H9 (cell line): ENCODE results near the gene IGSF9. TPM values are rescaled to one million over a fixed set of nuclear protein-coding genes. Genes with fewer than 3 reads are reported as not detected.

Source experiments
- DNase-seq: peaks from one replicate; pipeline ENCODE4 v3.0.0-alpha.2; 2017
- H2AFZ ChIP-seq: one replicate; pipeline ENCODE4 v1.6.1; 2013; ENCODE audit warnings: mild to moderate bottlenecking, low read length, control low read depth, moderate library complexity
- H2AK5ac ChIP-seq: 2 replicates; pipeline ENCODE4 v1.6.1; 2013; ENCODE audit warnings: low read length, control low read depth, mixed read lengths; ENCODE audit not compliant: insufficient read length
- H2BK120ac ChIP-seq: one replicate; pipeline ENCODE4 v1.6.1; 2013; ENCODE audit warnings: low read depth, mild to moderate bottlenecking, low read length, control low read depth, inconsistent platforms; ENCODE audit not compliant: poor library complexity, severe bottlenecking
- H2BK12ac ChIP-seq: 2 replicates; pipeline ENCODE4 v1.6.1; 2013; ENCODE audit warnings: low read length, control low read depth, mixed read lengths, low read depth; ENCODE audit not compliant: insufficient read length
- H2BK15ac ChIP-seq: 2 replicates; pipeline ENCODE4 v1.6.1; 2013; ENCODE audit warnings: low read depth, low read length, control low read depth
- H2BK20ac ChIP-seq: one replicate; pipeline ENCODE4 v1.6.1; 2013; ENCODE audit warnings: low read depth, mild to moderate bottlenecking, low read length, control low read depth, inconsistent platforms; ENCODE audit not compliant: poor library complexity, severe bottlenecking
- H2BK5ac ChIP-seq: 2 replicates; pipeline ENCODE4 v1.6.1; 2013; ENCODE audit warnings: low read length, control low read depth, mixed read lengths; ENCODE audit not compliant: insufficient read length
- H3K14ac ChIP-seq: 2 replicates; pipeline ENCODE4 v1.6.1; 2013; ENCODE audit warnings: low read length, control low read depth; ENCODE audit not compliant: insufficient read depth
- H3K18ac ChIP-seq: 2 replicates; pipeline ENCODE4 v1.6.1; 2013; ENCODE audit warnings: low read depth, mild to moderate bottlenecking, mixed read lengths, low read length, control low read depth; ENCODE audit not compliant: insufficient read length
- H3K23ac ChIP-seq: 2 replicates; pipeline ENCODE4 v1.6.1; 2013; ENCODE audit warnings: low read length, control low read depth, mixed read lengths, low read depth; ENCODE audit not compliant: insufficient read length
- H3K23me2 ChIP-seq: 2 replicates; pipeline ENCODE4 v1.6.1; 2013; ENCODE audit warnings: low read depth, mild to moderate bottlenecking, mixed read lengths, low read length, control low read depth; ENCODE audit not compliant: insufficient read length, poor library complexity, severe bottlenecking
- H3K27ac ChIP-seq: 2 replicates; pipeline ENCODE4 v1.5.1; 2013; ENCODE audit warnings: low read length, control low read depth, mixed read lengths, low read depth; ENCODE audit not compliant: insufficient read length
- H3K27me3 ChIP-seq: 2 replicates; pipeline ENCODE4 v1.6.1; 2013; ENCODE audit warnings: low read length, control low read depth, inconsistent platforms; ENCODE audit not compliant: insufficient read depth
- H3K4ac ChIP-seq: 2 replicates; pipeline ENCODE4 v1.6.1; 2013; ENCODE audit warnings: low read depth, mild to moderate bottlenecking, control low read depth, inconsistent platforms, low read length, moderate library complexity
- H3K4me1 ChIP-seq: 2 replicates; pipeline ENCODE4 v1.6.1; 2013; ENCODE audit warnings: low read length, control low read depth, inconsistent platforms; ENCODE audit not compliant: insufficient read depth
- H3K4me2 ChIP-seq: 2 replicates; pipeline ENCODE4 v1.6.1; 2013; ENCODE audit warnings: low read length, control low read depth, mixed read lengths; ENCODE audit not compliant: insufficient read length, insufficient read depth
- H3K56ac ChIP-seq: 2 replicates; pipeline ENCODE4 v1.6.1; 2013; ENCODE audit warnings: low read depth, mild to moderate bottlenecking, mixed read lengths, low read length, control low read depth; ENCODE audit not compliant: insufficient read length
- H3K79me1 ChIP-seq: 2 replicates; pipeline ENCODE4 v1.6.1; 2013; ENCODE audit warnings: low read depth, mild to moderate bottlenecking, moderate library complexity, low read length, control low read depth, inconsistent platforms; ENCODE audit not compliant: insufficient read depth, poor library complexity, severe bottlenecking
- H3K79me2 ChIP-seq: 2 replicates; pipeline ENCODE4 v1.6.1; 2013; ENCODE audit warnings: low read length, control low read depth, inconsistent platforms; ENCODE audit not compliant: insufficient read depth
- H3K9ac ChIP-seq: 2 replicates; pipeline ENCODE4 v1.6.1; 2013; ENCODE audit warnings: low read length, control low read depth, mixed read lengths; ENCODE audit not compliant: insufficient read length; ENCODE audit errors: extremely low read depth
- H3K9me3 ChIP-seq: one replicate; pipeline ENCODE4 v1.6.1; 2013; ENCODE audit warnings: low read depth, low read length, inconsistent platforms; ENCODE audit not compliant: control insufficient read depth
- H3T11ph ChIP-seq: one replicate; pipeline ENCODE4 v1.6.1; 2013; ENCODE audit warnings: mild to moderate bottlenecking, low read length, control low read depth, inconsistent platforms
- H4K20me1 ChIP-seq: one replicate; pipeline ENCODE4 v1.6.1; 2013; ENCODE audit not compliant: control insufficient read depth, insufficient read length, insufficient read depth
- H4K5ac ChIP-seq: 2 replicates; pipeline ENCODE4 v1.6.1; 2013; ENCODE audit warnings: low read depth, mild to moderate bottlenecking, mixed read lengths, low read length, control low read depth; ENCODE audit not compliant: insufficient read length
- H4K8ac ChIP-seq: replicated peaks from 2 replicates; pipeline ENCODE4 v1.6.1; 2013; ENCODE audit warnings: low read length, control low read depth, mixed read lengths, low read depth; ENCODE audit not compliant: insufficient read length
- H4K91ac ChIP-seq: 2 replicates; pipeline ENCODE4 v1.6.1; 2013; ENCODE audit warnings: low read depth, mild to moderate bottlenecking, moderate library complexity, mixed read lengths, low read length, control low read depth; ENCODE audit not compliant: insufficient read length
- H3K27ac Mint-ChIP-seq, 3 experiments: 2 replicates in 2 of 3; 3 replicates in 1 of 3; pipeline ENCODE4 v1.8.0; 2020 to 2021; ENCODE audit warnings: mixed read lengths in 3 of 3, mild to moderate bottlenecking in 1 of 3, moderate library complexity in 1 of 3
- H3K27me3 Mint-ChIP-seq: 2 replicates; pipeline ENCODE4 v1.8.0; 2021; ENCODE audit warnings: low read depth, mild to moderate bottlenecking, moderate library complexity, mixed read lengths
- H3K36me3 Mint-ChIP-seq, 3 experiments: 2 replicates in 2 of 3; 3 replicates in 1 of 3; pipeline ENCODE4 v1.8.0; 2020 to 2021; ENCODE audit warnings: low read depth in 3 of 3, mixed read lengths in 3 of 3; ENCODE audit not compliant: insufficient read depth in 1 of 3
- H3K4me1 Mint-ChIP-seq, 2 experiments: 2 replicates each; pipeline ENCODE4 v1.8.0; 2020; ENCODE audit warnings: mixed read lengths in 2 of 2
- H3K4me3 Mint-ChIP-seq, 2 experiments: 2 replicates in 1 of 2; 3 replicates in 1 of 2; pipeline ENCODE4 v1.8.0; 2020 to 2021; ENCODE audit warnings: mild to moderate bottlenecking in 2 of 2, mixed read lengths in 2 of 2, moderate library complexity in 1 of 2
- H3K9me3 Mint-ChIP-seq, 2 experiments: 2 replicates in 1 of 2; 3 replicates in 1 of 2; pipeline ENCODE4 v1.8.0; 2020; ENCODE audit warnings: mild to moderate bottlenecking in 2 of 2, mixed read lengths in 2 of 2, moderate library complexity in 1 of 2
- WGBS: extraction: QIAGEN DNeasy Blood & Tissue Kit; methylation state at CpG from one replicate; pipeline ENCODE4 v1.1.7; 2013; ENCODE audit warnings: missing lambda C conversion rate, low lambda C conversion rate, mixed read lengths; ENCODE audit not compliant: insufficient read length; ENCODE audit errors: extremely low coverage; 5-methylcytosine and 5-hydroxymethylcytosine counted together
- total RNA-seq: library from RNA; stranded (reverse); gene quantifications from 2 replicates; pipeline ENCODE4 v1.2.1, GENCODE V29; 2021
- TF ChIP-seq, protein P1 (sequence below): fragments of 200-600 bp; sonication (generic); conservative IDR thresholded peaks from 3 replicates; pipeline ENCODE4 v1.8.0; 2021; ENCODE audit warnings: antibody characterized with exemption, mild to moderate bottlenecking

Gene IGSF9
- total RNA-seq, 1 experiment from 2014 or later = 11.3 TPM

DNA sequence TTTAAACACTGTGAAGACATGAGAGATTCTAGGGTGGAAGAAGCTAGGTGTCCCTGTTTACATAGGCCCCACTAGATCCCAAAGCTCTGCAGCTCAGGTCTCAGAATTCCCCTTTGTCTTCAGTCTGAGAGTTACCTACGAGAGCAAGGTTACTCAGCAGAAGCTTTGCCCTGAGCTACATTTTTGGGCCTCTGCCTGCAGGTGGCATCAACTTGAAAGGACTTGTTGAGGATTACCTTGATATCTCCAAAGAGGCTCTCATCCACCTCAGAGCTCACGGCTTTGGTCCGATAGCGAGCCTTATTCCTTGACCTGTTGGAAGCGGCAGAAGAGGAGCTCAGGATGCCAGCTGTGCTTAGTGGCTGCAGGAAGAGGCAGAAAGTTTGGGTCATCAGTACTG, 52.5 kb downstream of the IGSF9 start:
- no peak overlapping the region for H3K4me2 ChIP-seq
- no peak overlapping the region for H3K9ac ChIP-seq
- no peaks in the 10 kb centered on the region for H3K4me1 ChIP-seq
- H3K4me3 Mint-ChIP-seq = no peak overlapping the region
- H2BK12ac ChIP-seq = no peak overlapping the region
- H2BK5ac ChIP-seq = no peak overlapping the region
- no peaks in the 10 kb centered on the region for H3K36me3 Mint-ChIP-seq
- H3K23ac ChIP-seq = no peak overlapping the region
- H3K9me3 Mint-ChIP-seq = no peaks in the 10 kb centered on the region
- H3K14ac ChIP-seq = no peak overlapping the region
- no peak overlapping the region for H4K8ac ChIP-seq
- H3K4me1 Mint-ChIP-seq = peaks cover 11% of the 10 kb centered on the region in 2 experiments
- no peak overlapping the region for H2AFZ ChIP-seq
- H3K27me3 ChIP-seq = no peaks in the 10 kb centered on the region
- no peak overlapping the region for H4K5ac ChIP-seq
- H3K79me2 ChIP-seq = no peaks in the 10 kb centered on the region
- H3K27ac ChIP-seq = no peak overlapping the region
- H2BK20ac ChIP-seq = no peak overlapping the region
- no peak overlapping the region for H4K91ac ChIP-seq
- no peak overlapping the region for H3K4ac ChIP-seq
- H4K20me1 ChIP-seq = no peaks in the 10 kb centered on the region
- no peak overlapping the region for H3K18ac ChIP-seq
- WGBS = no CpG with 5 or more reads among the region's 5 CpGs
- no peak overlapping the region for H2AK5ac ChIP-seq
- DNase-seq = peak; percentile 61
- no peak overlapping the region for H3K56ac ChIP-seq
- no peak overlapping the region for H3T11ph ChIP-seq
- H2BK15ac ChIP-seq = no peak overlapping the region
- H3K79me1 ChIP-seq = no peaks in the 10 kb centered on the region
- no peaks in the 10 kb centered on the region for H3K23me2 ChIP-seq
- TF ChIP-seq, protein P1, sequence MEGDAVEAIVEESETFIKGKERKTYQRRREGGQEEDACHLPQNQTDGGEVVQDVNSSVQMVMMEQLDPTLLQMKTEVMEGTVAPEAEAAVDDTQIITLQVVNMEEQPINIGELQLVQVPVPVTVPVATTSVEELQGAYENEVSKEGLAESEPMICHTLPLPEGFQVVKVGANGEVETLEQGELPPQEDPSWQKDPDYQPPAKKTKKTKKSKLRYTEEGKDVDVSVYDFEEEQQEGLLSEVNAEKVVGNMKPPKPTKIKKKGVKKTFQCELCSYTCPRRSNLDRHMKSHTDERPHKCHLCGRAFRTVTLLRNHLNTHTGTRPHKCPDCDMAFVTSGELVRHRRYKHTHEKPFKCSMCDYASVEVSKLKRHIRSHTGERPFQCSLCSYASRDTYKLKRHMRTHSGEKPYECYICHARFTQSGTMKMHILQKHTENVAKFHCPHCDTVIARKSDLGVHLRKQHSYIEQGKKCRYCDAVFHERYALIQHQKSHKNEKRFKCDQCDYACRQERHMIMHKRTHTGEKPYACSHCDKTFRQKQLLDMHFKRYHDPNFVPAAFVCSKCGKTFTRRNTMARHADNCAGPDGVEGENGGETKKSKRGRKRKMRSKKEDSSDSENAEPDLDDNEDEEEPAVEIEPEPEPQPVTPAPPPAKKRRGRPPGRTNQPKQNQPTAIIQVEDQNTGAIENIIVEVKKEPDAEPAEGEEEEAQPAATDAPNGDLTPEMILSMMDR = peak; percentile 35; the same call in 2 of the 3 replicates
- no peak overlapping the region for H2BK120ac ChIP-seq
- H3K27ac Mint-ChIP-seq = no peak overlapping the region; a peak in 1 of 7 replicates
- no peaks in the 10 kb centered on the region for H3K9me3 ChIP-seq
- peaks cover 6% of the 10 kb centered on the region for H3K27me3 Mint-ChIP-seq
